HuH-7 (cell line): ENCODE data around the gene LAP3.
"Not testable (repeated sequence)": the region's sequence is repeated elsewhere in the genome, so short reads cannot be mapped to it uniquely, and the experiment has no call there.

Experiments used
- DNase-seq: peaks from one replicate; pipeline ENCODE4 v3.0.0; 2011; ENCODE audit warnings: low spot score

LAP3 gene

GRCh38 chr4:17562157-17562556, 14.8 kb upstream of the LAP3 start:
- no peak for DNase-seq

GRCh38 chr4:17565846-17566245, 11.2 kb upstream of the LAP3 start:
- DNase-seq = no peak

GRCh38 chr4:17567271-17567670, 9.7 kb upstream of the LAP3 start:
- no peak for DNase-seq

GRCh38 chr4:17574206-17574605, 2.8 kb upstream of the LAP3 start:
- DNase-seq = no peak

GRCh38 chr4:17575177-17575576, 1.8 kb upstream of the LAP3 start:
- not testable (repeated sequence) for DNase-seq

- DNase-seq = peak; percentile 57
These were observed 875 bp downstream of the LAP3 start for GRCh38 chr4:17577665-17578481.

GRCh38 chr4:17578482-17578891, 1.5 kb downstream of the LAP3 start:
- no peak for DNase-seq

GRCh38 chr4:17580969-17581368, 4.0 kb downstream of the LAP3 start:
- DNase-seq = no peak

- no peak for DNase-seq
These were observed 6.3 kb downstream of the LAP3 start for GRCh38 chr4:17583276-17583675.

GRCh38 chr4:17583941-17584340, 6.9 kb downstream of the LAP3 start:
- no peak for DNase-seq

GRCh38 chr4:17584521-17585213, 7.7 kb downstream of the LAP3 start:
- no peak for DNase-seq

- DNase-seq = no peak
These were observed 10.3 kb downstream of the LAP3 start for GRCh38 chr4:17587094-17587822.

- DNase-seq = no peak
These were observed 12.4 kb downstream of the LAP3 start for GRCh38 chr4:17589355-17589754.

- no peak for DNase-seq
These were observed 18.5 kb downstream of the LAP3 start for GRCh38 chr4:17595471-17596005.

- peak; percentile 45 for DNase-seq
These were observed 20.5 kb downstream of the LAP3 start for GRCh38 chr4:17597517-17597916.

- DNase-seq = no peak
These were observed 22.8 kb downstream of the LAP3 start for GRCh38 chr4:17599826-17600225.

GRCh38 chr4:17605236-17605635, 28.2 kb downstream of the LAP3 start:
- no peak for DNase-seq

- no peak for DNase-seq
These were observed 36.9 kb downstream of the LAP3 start for GRCh38 chr4:17613761-17614415.

- peak; percentile 98 for DNase-seq
These were observed 37.7 kb downstream of the LAP3 start, which contains the start of gene MED28 for GRCh38 chr4:17614416-17615299. MED28 (plus strand) TSS chr4:17614641; CDS start chr4:17614655, 14 bp downstream.

GRCh38 chr4:17616283-17616682, 39.3 kb downstream of the LAP3 start:
- no peak for DNase-seq

- DNase-seq = no peak
These were observed 41.9 kb downstream of the LAP3 start for GRCh38 chr4:17618926-17619325.
